Nephron progenitor cell (in vitro differentiated cells): ENCODE results near the gene LRRC7.
"Not testable (repeated sequence)": the region's sequence is repeated elsewhere in the genome, so short reads cannot be mapped to it uniquely, and the experiment has no call there.

Experiments
- DNase-seq: peaks from one replicate; pipeline ENCODE4 v3.0.0; 2021
- H3K27ac Mint-ChIP-seq: 2 replicates; pipeline ENCODE4 v1.8.0; 2021; ENCODE audit warnings: mild to moderate bottlenecking, moderate library complexity, mixed read lengths
- H3K27me3 Mint-ChIP-seq: 2 replicates; pipeline ENCODE4 v1.8.0; 2021; ENCODE audit warnings: mild to moderate bottlenecking, low read depth, mixed read lengths; ENCODE audit not compliant: poor library complexity
- H3K36me3 Mint-ChIP-seq: 2 replicates; pipeline ENCODE4 v1.8.0; 2021; ENCODE audit warnings: low read depth, mixed read lengths
- H3K4me1 Mint-ChIP-seq: 2 replicates; pipeline ENCODE4 v1.8.0; 2021; ENCODE audit warnings: mixed read lengths
- H3K4me3 Mint-ChIP-seq: 2 replicates; pipeline ENCODE4 v1.8.0; 2021; ENCODE audit warnings: mild to moderate bottlenecking, moderate library complexity, mixed read lengths
- H3K9me3 Mint-ChIP-seq: 2 replicates; pipeline ENCODE4 v1.8.0; 2021; ENCODE audit warnings: mild to moderate bottlenecking, moderate library complexity, mixed read lengths
- CTCF ChIP-seq: fragments of 200-600 bp; sonication (generic); IDR thresholded peaks from 2 replicates; pipeline ENCODE4 v1.5.0; 2021; ENCODE audit warnings: antibody characterized with exemption

LRRC7 gene

GRCh38 chr1:69862906-69863305 is 295.2 kb downstream of the LRRC7 start:
- Mint-ChIP-seq H3K4me1 (no peaks in the 10 kb centered on the region), H3K27me3 (no peaks in the 10 kb centered on the region), H3K9me3 (no peaks in the 10 kb centered on the region), H3K4me3 (no peak overlapping the region), H3K36me3 (no peaks in the 10 kb centered on the region), H3K27ac (no peak overlapping the region)
- no peak for DNase-seq
- no peak for TF ChIP-seq CTCF

- TF ChIP-seq CTCF = no peak
- DNase-seq = no peak
- H3K4me1 Mint-ChIP-seq = no peaks in the 10 kb centered on the region
- no peak overlapping the region for H3K4me3 Mint-ChIP-seq
- H3K27ac Mint-ChIP-seq = no peak overlapping the region
- no peaks in the 10 kb centered on the region for H3K36me3 Mint-ChIP-seq
- no peaks in the 10 kb centered on the region for H3K9me3 Mint-ChIP-seq
- H3K27me3 Mint-ChIP-seq = no peaks in the 10 kb centered on the region
These were observed 296.0 kb downstream of the LRRC7 start for GRCh38 chr1:69863704-69864103.

- Mint-ChIP-seq H3K4me1 (no peaks in the 10 kb centered on the region), H3K27ac (no peak overlapping the region), H3K9me3 (no peaks in the 10 kb centered on the region), H3K36me3 (no peaks in the 10 kb centered on the region), H3K27me3 (no peaks in the 10 kb centered on the region), H3K4me3 (no peak overlapping the region)
- no peak for TF ChIP-seq CTCF
- DNase-seq = no peak
These were observed 303.7 kb downstream of the LRRC7 start for GRCh38 chr1:69871412-69871811.

GRCh38 chr1:69878338-69878737 is 310.6 kb downstream of the LRRC7 start:
- Mint-ChIP-seq H3K4me1 (no peaks in the 10 kb centered on the region), H3K27ac (no peak overlapping the region), H3K4me3 (no peak overlapping the region), H3K27me3 (no peaks in the 10 kb centered on the region), H3K9me3 (no peaks in the 10 kb centered on the region), H3K36me3 (no peaks in the 10 kb centered on the region)
- no peak for DNase-seq
- TF ChIP-seq CTCF = no peak

GRCh38 chr1:69888016-69888415 is 320.3 kb downstream of the LRRC7 start:
- H3K27me3 Mint-ChIP-seq, H3K27ac Mint-ChIP-seq, DNase-seq, H3K4me1 Mint-ChIP-seq, H3K4me3 Mint-ChIP-seq, H3K36me3 Mint-ChIP-seq: not testable (repeated sequence)
- H3K9me3 Mint-ChIP-seq = peaks cover 31% of the 10 kb centered on the region

GRCh38 chr1:69888657-69889056 is 320.9 kb downstream of the LRRC7 start:
- H3K36me3 Mint-ChIP-seq = no peaks in the 10 kb centered on the region
- H3K4me1 Mint-ChIP-seq = no peaks in the 10 kb centered on the region
- H3K4me3 Mint-ChIP-seq = no peak overlapping the region
- H3K27me3 Mint-ChIP-seq = peaks cover 7% of the 10 kb centered on the region
- no peak for DNase-seq
- peaks cover 31% of the 10 kb centered on the region for H3K9me3 Mint-ChIP-seq
- TF ChIP-seq CTCF = no peak
- H3K27ac Mint-ChIP-seq = no peak overlapping the region
